Endothelial cell of umbilical vein (primary cell): Measurements from ENCODE around the gene GPLD1. TPM values are rescaled to one million over a fixed set of nuclear protein-coding genes. Genes with fewer than 3 reads are reported as not detected.

Experiments used
- Bru-seq: library from RNA; stranded (reverse); fragments of 400-500 nt; gene quantifications from one replicate; lab custom pipeline; 2021; lab: Mats Ljungman, UMichigan
- BruChase-seq, 2 experiments: library from RNA; stranded (reverse); fragments of 400-500 nt; gene quantifications; one replicate each; lab custom pipeline; 2021; lab: Mats Ljungman, UMichigan
- BruUV-seq: library from RNA; stranded (reverse); fragments of 400-500 nt; replicated peaks from 2 replicates; lab custom pipeline; 2021; lab: Mats Ljungman, UMichigan
- CTCF ChIA-PET: fragments of 300-600, 350-600 bp; sonication (Branson Sonifier 250); formaldehyde crosslinking; loops from one replicate; lab custom pipeline; 2021; ENCODE audit warnings: antibody characterized with exemption, inconsistent platforms; lab: Charles Lee
- POLR2A ChIA-PET: fragments of 300-600, 350-600 bp; sonication (Branson Sonifier 250); formaldehyde crosslinking; loops from one replicate; lab custom pipeline; 2021; ENCODE audit warnings: antibody characterized with exemption, inconsistent platforms; lab: Charles Lee
- DNase-seq: peaks from one replicate; pipeline ENCODE4 v3.0.0-alpha.2; 2011; ENCODE audit warnings: low read depth, low spot score
- FAIRE-seq: peaks from 2 replicates; lab custom pipeline; 2011; peaks lifted over from hg19 to GRCh38; lab: Jason Lieb, UNC
- H2AFZ ChIP-seq: 2 replicates; pipeline ENCODE4 v1.6.0; 2012; ENCODE audit warnings: low read depth, low read length, control low read depth, inconsistent platforms
- H3K27ac ChIP-seq: 2 replicates; pipeline ENCODE4 v1.5.1; 2011; ENCODE audit warnings: low read depth, mild to moderate bottlenecking, control low read depth, low read length, moderate library complexity; ENCODE audit not compliant: insufficient read depth
- H3K27me3 ChIP-seq, 2 experiments: 2 replicates each; pipeline versions ENCODE4 v1.6.0 to v1.6.1; 2011; ENCODE audit warnings: low read length in 2 of 2, mixed read lengths in 1 of 2; ENCODE audit not compliant: control insufficient read depth in 2 of 2, insufficient read depth in 2 of 2
- H3K36me3 ChIP-seq, 2 experiments: 2 replicates in 1 of 2; 3 replicates in 1 of 2; pipeline ENCODE4 v1.5.1; 2011; ENCODE audit warnings: low read length in 2 of 2, mild to moderate bottlenecking in 1 of 2, moderate library complexity in 1 of 2; ENCODE audit not compliant: control insufficient read depth in 2 of 2, insufficient read depth in 2 of 2; ENCODE audit errors: extremely low read depth in 1 of 2
- H3K4me1 ChIP-seq: 3 replicates; pipeline ENCODE4 v1.5.1; 2011; ENCODE audit warnings: mild to moderate bottlenecking, low read length; ENCODE audit not compliant: control insufficient read depth, insufficient read depth; ENCODE audit errors: extremely low read depth
- H3K4me2 ChIP-seq: 2 replicates; pipeline ENCODE4 v1.6.1; 2011; ENCODE audit warnings: low read length, control low read depth, mixed read lengths; ENCODE audit not compliant: insufficient read depth
- H3K4me3 ChIP-seq, 3 experiments: fragments of 200-600 bp in 1 of 3; sonication (generic), shearing (Covaris generic) in 1 of 3; replicated peaks in 1 of 3; 2 replicates each; pipeline ENCODE4 v1.5.1; 2011 to 2016; ENCODE audit warnings: control low read depth in 3 of 3, low read length in 3 of 3, mild to moderate bottlenecking in 2 of 3, inconsistent platforms in 1 of 3, low read depth in 1 of 3, moderate library complexity in 1 of 3; ENCODE audit not compliant: insufficient read depth in 1 of 3
- H3K79me2 ChIP-seq: 2 replicates; pipeline ENCODE4 v1.6.0; 2012; ENCODE audit warnings: low read length, inconsistent platforms; ENCODE audit not compliant: control insufficient read depth, insufficient read depth
- H3K9ac ChIP-seq: replicated peaks from 2 replicates; pipeline ENCODE3; 2011; ENCODE audit warnings: low read length, control low read depth; ENCODE audit not compliant: insufficient read depth; ENCODE audit errors: extremely low read depth
- H3K9me1 ChIP-seq: replicated peaks from 3 replicates; pipeline ENCODE4 v1.6.0; 2011; ENCODE audit warnings: mild to moderate bottlenecking, low read length; ENCODE audit not compliant: control insufficient read depth, insufficient read depth; ENCODE audit errors: extremely low read depth
- H3K9me3 ChIP-seq: replicated peaks from 2 replicates; pipeline ENCODE4 v1.5.1; 2012; ENCODE audit warnings: low read length, inconsistent platforms; ENCODE audit not compliant: control insufficient read depth, insufficient read depth
- H4K20me1 ChIP-seq: replicated peaks from 2 replicates; pipeline ENCODE3; 2011; ENCODE audit warnings: mild to moderate bottlenecking, low read length; ENCODE audit not compliant: control insufficient read depth, insufficient read depth; ENCODE audit errors: extremely low read depth
- CTCF ChIP-seq, 2 donors: IDR thresholded peaks; 1 replicate in 1 of 2; 2 replicates in 1 of 2; pipeline ENCODE4 v1.5.1; 2011; ENCODE audit warnings: low read length in 2 of 2, mild to moderate bottlenecking in 2 of 2, moderate library complexity in 2 of 2, control low read depth in 1 of 2, inconsistent platforms in 1 of 2, low read depth in 1 of 2; ENCODE audit not compliant: insufficient read depth in 1 of 2; ENCODE audit errors: extremely low read depth in 1 of 2
- EZH2 ChIP-seq: IDR thresholded peaks from 2 replicates; pipeline ENCODE4 v1.6.1; 2012; ENCODE audit warnings: borderline replicate concordance, low read depth, mild to moderate bottlenecking, moderate library complexity, low read length, inconsistent platforms; ENCODE audit not compliant: severe bottlenecking
- FOS ChIP-seq: IDR thresholded peaks from 2 replicates; pipeline ENCODE4 v1.6.1; 2011; ENCODE audit warnings: mild to moderate bottlenecking, low read length, moderate library complexity, borderline replicate concordance; ENCODE audit not compliant: insufficient read depth
- GATA2 ChIP-seq: IDR thresholded peaks from 2 replicates; pipeline ENCODE4 v1.7.0; 2011; ENCODE audit warnings: low read depth, mild to moderate bottlenecking, moderate library complexity, mixed read lengths, low read length; ENCODE audit not compliant: insufficient read length, insufficient read depth
- JUN ChIP-seq: IDR thresholded peaks from 2 replicates; pipeline ENCODE4 v1.6.1; 2011; ENCODE audit warnings: borderline replicate concordance, low read depth; ENCODE audit not compliant: insufficient read length, insufficient read depth
- MAX ChIP-seq: IDR thresholded peaks from 2 replicates; pipeline ENCODE4 v1.6.1; 2011; ENCODE audit not compliant: insufficient read depth, insufficient read length
- MYC ChIP-seq: IDR thresholded peaks from one replicate; pipeline ENCODE4 v1.6.1; 2011; ENCODE audit warnings: mild to moderate bottlenecking, low read depth, low read length
- POLR2A ChIP-seq: IDR thresholded peaks from 2 replicates; pipeline ENCODE4 v1.6.1; 2012; ENCODE audit warnings: low read depth, mild to moderate bottlenecking, control low read depth, low read length
- dilution Hi-C: fragments of 300-500 bp; cut with MboI; formaldehyde crosslinking; loops from one replicate; pipeline ENCODE4 v1.15.0; 2019; ENCODE audit warnings: low sequenced_read_pairs; ENCODE audit not compliant: extremely low pct_ligation_motif_present
- intact Hi-C: fragments of 100-400 bp; cut with micrococcal nuclease; formaldehyde crosslinking; loops from one replicate; pipeline ENCODE4 v1.10.0; 2022
- long read RNA-seq: library from polyadenylated mRNA; stranded (forward); transcript quantifications from one replicate; pipeline ENCODE4 v2.0.0, GENCODE V29; 2021
- polyA minus RNA-seq, 3 experiments: library from RNA; depleted of rRNA, polyadenylated mRNA; stranded (reverse); fragments of >200 nt; gene quantifications; 1 replicate in 1 of 3; 2 replicates in 2 of 3; pipeline ENCODE4 v1.2.3, GENCODE V29; 2011
- polyA plus RNA-seq, 4 experiments: library from polyadenylated mRNA; depleted of rRNA in 3 of 4; stranded (reverse) in 3 of 4; unstranded in 1 of 4; fragments of >200 nt; gene quantifications; 2 replicates each; pipeline versions ENCODE4 v1.2.1 to v1.2.3, GENCODE V29; 2011 to 2012; ENCODE audit warnings: missing spikeins in 1 of 4
- total RNA-seq: library from RNA; stranded (reverse); gene quantifications from 2 replicates; pipeline ENCODE4 v1.2.3, GENCODE V29; 2021

The GPLD1 gene
- total RNA-seq: 0.53 TPM in 1 of 2 replicates, not detected in the other
- polyA plus RNA-seq: 0.03 and 0.08 TPM in 2 replicates
- 0.04 and 0.05 TPM in 2 replicates for polyA plus RNA-seq (2011; cell fraction: cytosol; rRNA removed)
- 0.17 and 0.28 TPM in 2 replicates for polyA plus RNA-seq (2011; cell fraction: nucleus; rRNA removed)
- 0.12 TPM in 1 of 2 replicates, not detected in the other for polyA plus RNA-seq (2012)
- 0.36 TPM in 1 of 2 replicates, not detected in the other for polyA minus RNA-seq
- 0.82 TPM for polyA minus RNA-seq (2011; cell fraction: cytosol; rRNA and poly(A)+ RNA removed)
- not detected in 2 replicates for polyA minus RNA-seq (2011; cell fraction: nucleus; rRNA and poly(A)+ RNA removed)
- percentile 15 among the genes with signal in this experiment for Bru-seq, nascent RNA
- BruChase-seq, experiment 1, labeled RNA remaining after a 6-hour chase: percentile 7 among the genes with signal in this experiment
- percentile 11 among the genes with signal in this experiment for BruChase-seq, experiment 2, labeled RNA remaining after a 2-hour chase
- long read RNA-seq: 0 reads

GRCh38 chr6:24489470-24489869 is at the start of gene GPLD1:
TSS of gene GPLD1 (minus strand) at chr6:24489578. CDS start at chr6:24489511, 67 bp downstream.
- no peak within 1 kb of the TSS for H3K9ac ChIP-seq
- intact Hi-C loops: no loop called here
- CTCF ChIA-PET: no interaction called here
- FAIRE-seq: no peak
- TF ChIP-seq MAX (no peak), POLR2A (no peak), JUN (no peak), CTCF (IDR thresholded peaks at IDR 0.05; ENCODE audit: extremely low read depth in 1 of 2, insufficient read depth in 1 of 2, low read depth in 1 of 2, low read length in 2 of 2) (no peak), FOS (no peak), GATA2 (no peak), EZH2 (no peak), MYC (no peak)
- no peaks in the 10 kb centered on the region for H3K9me1 ChIP-seq
- H3K79me2 ChIP-seq: no peaks in the 10 kb centered on the region
- no peak within 1 kb of the TSS for H3K4me2 ChIP-seq
- H3K36me3 ChIP-seq: no peaks in the 10 kb centered on the region
- no TSS peak for BruUV-seq
- no peak within 1 kb of the TSS for H3K4me3 ChIP-seq
- no peaks in the 10 kb centered on the region for H3K9me3 ChIP-seq
- no peak within 1 kb of the TSS for H3K27ac ChIP-seq
- no peak for DNase-seq
- dilution Hi-C loops: no loop called here
- POLR2A ChIA-PET: no interaction called here
- no peaks in the 10 kb centered on the region for H3K27me3 ChIP-seq
- H3K4me1 ChIP-seq: no peaks in the 10 kb centered on the region
- H4K20me1 ChIP-seq: no peaks in the 10 kb centered on the region
- H2AFZ ChIP-seq: no peak within 1 kb of the TSS
